ENCODE data around the gene SVOP. TPM values are rescaled to one million over a fixed set of nuclear protein-coding genes. Genes with fewer than 3 reads are reported as not detected.

SVOP gene
- total RNA-seq, 2 experiments from 2014 or later, result not detected

DNA sequence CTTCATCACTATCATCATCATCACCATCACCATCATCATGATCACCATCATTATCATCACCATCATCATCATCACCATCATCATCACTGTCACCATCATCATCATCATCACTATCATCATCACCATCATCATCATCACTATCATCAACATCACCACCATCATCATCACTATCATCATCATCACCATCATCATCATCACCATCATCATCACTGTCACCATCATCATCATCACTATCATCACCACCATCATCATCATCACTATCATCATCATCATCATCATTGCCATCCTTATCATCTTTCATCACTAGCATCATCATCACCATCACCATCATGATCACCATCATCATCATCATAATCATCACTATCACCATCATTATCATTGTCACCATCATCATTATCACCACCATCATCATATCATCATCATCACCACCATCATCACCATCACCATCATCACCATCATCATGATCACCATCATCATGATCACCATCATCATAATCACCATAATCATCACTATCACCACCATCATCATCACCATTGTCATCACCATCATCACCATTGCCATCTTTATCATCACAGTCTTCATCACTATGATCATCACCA, 38.1 kb downstream of the SVOP start:
- CTCF ChIA-PET (ENCODE audit: unreplicated experiment), result no interaction called here

DNA sequence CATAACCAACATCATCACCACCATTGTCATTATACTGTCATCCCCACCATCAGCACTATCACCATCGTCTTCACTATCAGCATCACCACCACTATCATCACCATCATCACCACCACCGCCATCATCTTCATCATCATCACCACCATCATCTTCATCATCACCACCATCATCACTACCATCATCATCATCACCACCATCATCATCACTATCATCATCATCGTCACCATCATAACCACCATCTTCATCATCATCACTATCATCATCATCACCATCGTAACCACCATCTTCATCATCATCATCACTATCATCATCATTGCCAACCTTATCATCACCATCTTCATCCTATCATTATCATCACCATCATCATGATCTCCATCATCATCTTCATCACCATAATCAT, 39.0 kb downstream of the SVOP start:
- H4K20me1 ChIP-seq (ENCODE audit: insufficient read depth, low read length), result no peaks in the 10 kb centered on the region
- no TSS peak for BruUV-seq (replicated peaks)
- no peaks in the 10 kb centered on the region for H3K79me2 ChIP-seq (ENCODE audit: insufficient read depth, low read depth, low read length)
- H3K9me3 ChIP-seq (ENCODE audit: low read length), result no peaks in the 10 kb centered on the region
- H3K4me3 ChIP-seq (ENCODE audit: low read depth, low read length, poor library complexity, severe bottlenecking), result no peak overlapping the region
- ChIA-PET POLR2A (interaction anchor here (0.6 kb wide), 1 partner anchor 60 kb away, joined by 4 read pairs; no protein-coding TSS in a partner anchor), CTCF (ENCODE audit: unreplicated experiment) (no interaction called here)
- no peaks in the 10 kb centered on the region for H3K9me2 ChIP-seq (ENCODE audit: insufficient read depth, low read length)
- no peak for DNase-seq (ENCODE audit: low spot score)
- H3K4me2 ChIP-seq (ENCODE audit: low read length), result no peak overlapping the region
- no peak overlapping the region for H2AFZ ChIP-seq (ENCODE audit: low read length)
- intact Hi-C loops (cut with micrococcal nuclease; ENCODE audit: unreplicated experiment), result no loop called here
- H3K36me3 ChIP-seq (ENCODE audit: insufficient read depth, low read length), result no peaks in the 10 kb centered on the region
- no peak for TF ChIP-seq EZH2phosphoT487 (IDR thresholded peaks at IDR 0.05; ENCODE audit: borderline replicate concordance, low read depth, low read length)
- TF ChIP-seq, protein P1, sequence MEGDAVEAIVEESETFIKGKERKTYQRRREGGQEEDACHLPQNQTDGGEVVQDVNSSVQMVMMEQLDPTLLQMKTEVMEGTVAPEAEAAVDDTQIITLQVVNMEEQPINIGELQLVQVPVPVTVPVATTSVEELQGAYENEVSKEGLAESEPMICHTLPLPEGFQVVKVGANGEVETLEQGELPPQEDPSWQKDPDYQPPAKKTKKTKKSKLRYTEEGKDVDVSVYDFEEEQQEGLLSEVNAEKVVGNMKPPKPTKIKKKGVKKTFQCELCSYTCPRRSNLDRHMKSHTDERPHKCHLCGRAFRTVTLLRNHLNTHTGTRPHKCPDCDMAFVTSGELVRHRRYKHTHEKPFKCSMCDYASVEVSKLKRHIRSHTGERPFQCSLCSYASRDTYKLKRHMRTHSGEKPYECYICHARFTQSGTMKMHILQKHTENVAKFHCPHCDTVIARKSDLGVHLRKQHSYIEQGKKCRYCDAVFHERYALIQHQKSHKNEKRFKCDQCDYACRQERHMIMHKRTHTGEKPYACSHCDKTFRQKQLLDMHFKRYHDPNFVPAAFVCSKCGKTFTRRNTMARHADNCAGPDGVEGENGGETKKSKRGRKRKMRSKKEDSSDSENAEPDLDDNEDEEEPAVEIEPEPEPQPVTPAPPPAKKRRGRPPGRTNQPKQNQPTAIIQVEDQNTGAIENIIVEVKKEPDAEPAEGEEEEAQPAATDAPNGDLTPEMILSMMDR (conservative IDR thresholded peaks at IDR 0.05; ENCODE audit: low read length), result no peak
- H3K4me1 ChIP-seq (ENCODE audit: insufficient read depth, low read length, poor library complexity, severe bottlenecking), result no peaks in the 10 kb centered on the region
- H3K27ac ChIP-seq (ENCODE audit: low read depth, low read length, poor library complexity, severe bottlenecking), result no peak overlapping the region

More for the DNA sequence above, 38.1 kb downstream of the SVOP start:
- Histone ChIP-seq H3K9me2 (ENCODE audit: insufficient read depth, low read length) (no peaks in the 10 kb centered on the region), H3K4me3 (ENCODE audit: low read depth, low read length, poor library complexity, severe bottlenecking) (no peak overlapping the region), H2AFZ (ENCODE audit: low read length) (no peak overlapping the region), H3K4me2 (ENCODE audit: low read length) (no peak overlapping the region), H3K79me2 (ENCODE audit: insufficient read depth, low read depth, low read length) (no peaks in the 10 kb centered on the region), H3K4me1 (ENCODE audit: insufficient read depth, low read length, poor library complexity, severe bottlenecking) (no peaks in the 10 kb centered on the region), H3K27ac (ENCODE audit: low read depth, low read length, poor library complexity, severe bottlenecking) (no peak overlapping the region), H4K20me1 (ENCODE audit: insufficient read depth, low read length) (no peaks in the 10 kb centered on the region), H3K9me3 (ENCODE audit: low read length) (no peaks in the 10 kb centered on the region), H3K36me3 (ENCODE audit: insufficient read depth, low read length) (no peaks in the 10 kb centered on the region)
- TF ChIP-seq, protein P1 (conservative IDR thresholded peaks at IDR 0.05; ENCODE audit: low read length), result no peak
- TF ChIP-seq EZH2phosphoT487 (IDR thresholded peaks at IDR 0.05; ENCODE audit: borderline replicate concordance, low read depth, low read length), result no peak
- no peak for DNase-seq (ENCODE audit: low spot score)
- POLR2A ChIA-PET, result interaction anchor here (0.5 kb wide), 1 partner anchor 171 kb away, joined by 6 read pairs; no protein-coding TSS in a partner anchor
- intact Hi-C loops (cut with micrococcal nuclease; ENCODE audit: unreplicated experiment), result no loop called here
- no TSS peak for BruUV-seq (replicated peaks)

DNA sequence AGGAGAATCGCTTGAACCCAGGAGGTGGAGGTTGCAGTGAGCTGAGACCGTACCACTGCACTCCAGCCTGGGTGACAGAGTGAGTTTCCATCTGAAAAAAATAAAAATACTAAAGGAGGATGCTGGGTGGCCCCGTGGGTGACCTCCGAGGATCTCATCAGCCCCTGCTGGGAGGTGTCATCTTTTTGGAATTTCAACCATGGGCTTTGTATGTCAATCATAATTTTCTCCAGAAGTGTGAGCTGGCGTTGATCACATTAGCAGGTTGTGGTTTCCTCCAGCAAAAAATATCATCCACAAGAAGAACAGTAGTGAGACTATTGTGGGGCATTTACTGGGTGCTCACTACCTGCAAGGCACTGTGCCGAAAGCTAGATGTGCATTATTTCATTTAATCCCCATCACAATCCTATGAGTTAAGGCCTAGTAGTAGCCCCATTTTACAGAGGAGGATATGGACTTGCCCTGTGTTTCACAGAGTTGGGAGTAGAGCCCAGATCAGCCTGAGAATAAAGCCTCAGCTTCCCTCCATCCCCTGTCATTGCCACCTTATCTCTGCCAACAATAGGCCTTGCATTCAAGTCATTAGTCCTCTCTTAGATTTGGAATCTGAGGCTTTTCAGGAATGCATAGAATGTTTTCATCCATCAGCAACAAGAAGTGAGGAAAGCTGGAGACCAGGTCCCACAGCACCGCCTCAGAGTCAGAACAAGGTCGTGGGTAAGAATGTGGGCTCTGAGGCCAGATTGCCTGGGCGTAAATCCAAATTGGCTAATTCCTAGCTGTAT, 39.8 kb downstream of the SVOP start:
- Histone ChIP-seq H3K36me3 (ENCODE audit: insufficient read depth, low read length) (no peaks in the 10 kb centered on the region), H4K20me1 (ENCODE audit: insufficient read depth, low read length) (no peaks in the 10 kb centered on the region), H3K79me2 (ENCODE audit: insufficient read depth, low read depth, low read length) (no peaks in the 10 kb centered on the region), H3K9me3 (ENCODE audit: low read length) (no peaks in the 10 kb centered on the region), H3K4me2 (ENCODE audit: low read length) (no peak overlapping the region), H3K27ac (ENCODE audit: low read depth, low read length, poor library complexity, severe bottlenecking) (no peak overlapping the region), H2AFZ (ENCODE audit: low read length) (no peak overlapping the region), H3K4me1 (ENCODE audit: insufficient read depth, low read length, poor library complexity, severe bottlenecking) (no peaks in the 10 kb centered on the region), H3K4me3 (ENCODE audit: low read depth, low read length, poor library complexity, severe bottlenecking) (no peak overlapping the region), H3K9me2 (ENCODE audit: insufficient read depth, low read length) (no peaks in the 10 kb centered on the region)
- CTCF ChIA-PET (ENCODE audit: unreplicated experiment), result no interaction called here
- POLR2A ChIA-PET, result interaction anchor here (0.6 kb wide), 3 partner anchors 7 to 1285 kb away, joined by 3 to 5 read pairs (median 4); no protein-coding TSS in a partner anchor
- intact Hi-C loops (cut with micrococcal nuclease; ENCODE audit: unreplicated experiment), result no loop called here
- no TSS peak for BruUV-seq (replicated peaks)
- TF ChIP-seq, protein P1 (conservative IDR thresholded peaks at IDR 0.05; ENCODE audit: low read length), result no peak
- TF ChIP-seq EZH2phosphoT487 (IDR thresholded peaks at IDR 0.05; ENCODE audit: borderline replicate concordance, low read depth, low read length), result no peak
- DNase-seq (ENCODE audit: low spot score), result no peak

Data from OCI-LY7 (cell line).